LNCaP clone FGC (cell line): ENCODE data around the gene MNS1.

ENCODE experiments used
- DNase-seq: peaks from one replicate; pipeline ENCODE4 v3.0.0-alpha.2; 2011; ENCODE audit warnings: low read depth
- H3K4me3 ChIP-seq: 2 replicates; pipeline ENCODE4 v1.5.1; 2011; ENCODE audit warnings: mild to moderate bottlenecking, low read depth, low read length, control low read depth
- TF ChIP-seq, protein P1 (sequence below): IDR thresholded peaks from 2 replicates; pipeline ENCODE4 v1.5.1; 2012; ENCODE audit warnings: mild to moderate bottlenecking; ENCODE audit not compliant: control insufficient read depth, insufficient read depth; ENCODE audit errors: extremely low read depth

MNS1 gene

DNA sequence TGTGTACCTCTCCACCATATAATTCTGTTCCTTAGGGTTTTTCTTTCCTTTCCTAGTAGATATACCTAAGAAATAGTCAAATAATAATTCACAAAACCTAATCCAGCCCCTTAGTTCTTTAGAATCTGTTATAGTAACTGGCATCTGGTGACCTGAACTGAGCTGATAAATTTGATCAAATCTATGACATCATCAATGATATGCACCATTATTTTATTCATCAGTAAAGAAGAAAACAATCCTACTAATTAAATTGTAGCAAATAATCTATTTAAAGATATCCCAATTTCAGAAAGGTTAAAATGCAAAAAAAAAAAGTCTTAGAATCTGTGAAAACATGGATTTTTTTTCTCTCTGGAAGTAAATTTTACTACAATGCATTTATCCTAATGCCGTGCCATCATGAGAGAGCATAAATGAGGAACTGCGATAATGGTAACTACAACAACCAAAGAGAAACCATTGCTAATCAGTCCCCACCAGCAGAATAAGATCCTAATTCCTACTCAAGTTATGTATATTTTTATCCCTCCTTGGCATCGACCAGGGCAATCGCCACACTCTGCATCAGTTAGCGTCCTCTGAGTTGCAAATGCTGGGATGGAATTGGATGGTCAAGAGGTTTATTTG is 6.6 kb upstream of the MNS1 start:
- DNase-seq, result no peak
- H3K4me3 ChIP-seq, result no peak overlapping the region
- TF ChIP-seq, protein P1, sequence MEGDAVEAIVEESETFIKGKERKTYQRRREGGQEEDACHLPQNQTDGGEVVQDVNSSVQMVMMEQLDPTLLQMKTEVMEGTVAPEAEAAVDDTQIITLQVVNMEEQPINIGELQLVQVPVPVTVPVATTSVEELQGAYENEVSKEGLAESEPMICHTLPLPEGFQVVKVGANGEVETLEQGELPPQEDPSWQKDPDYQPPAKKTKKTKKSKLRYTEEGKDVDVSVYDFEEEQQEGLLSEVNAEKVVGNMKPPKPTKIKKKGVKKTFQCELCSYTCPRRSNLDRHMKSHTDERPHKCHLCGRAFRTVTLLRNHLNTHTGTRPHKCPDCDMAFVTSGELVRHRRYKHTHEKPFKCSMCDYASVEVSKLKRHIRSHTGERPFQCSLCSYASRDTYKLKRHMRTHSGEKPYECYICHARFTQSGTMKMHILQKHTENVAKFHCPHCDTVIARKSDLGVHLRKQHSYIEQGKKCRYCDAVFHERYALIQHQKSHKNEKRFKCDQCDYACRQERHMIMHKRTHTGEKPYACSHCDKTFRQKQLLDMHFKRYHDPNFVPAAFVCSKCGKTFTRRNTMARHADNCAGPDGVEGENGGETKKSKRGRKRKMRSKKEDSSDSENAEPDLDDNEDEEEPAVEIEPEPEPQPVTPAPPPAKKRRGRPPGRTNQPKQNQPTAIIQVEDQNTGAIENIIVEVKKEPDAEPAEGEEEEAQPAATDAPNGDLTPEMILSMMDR, result no peak

DNA sequence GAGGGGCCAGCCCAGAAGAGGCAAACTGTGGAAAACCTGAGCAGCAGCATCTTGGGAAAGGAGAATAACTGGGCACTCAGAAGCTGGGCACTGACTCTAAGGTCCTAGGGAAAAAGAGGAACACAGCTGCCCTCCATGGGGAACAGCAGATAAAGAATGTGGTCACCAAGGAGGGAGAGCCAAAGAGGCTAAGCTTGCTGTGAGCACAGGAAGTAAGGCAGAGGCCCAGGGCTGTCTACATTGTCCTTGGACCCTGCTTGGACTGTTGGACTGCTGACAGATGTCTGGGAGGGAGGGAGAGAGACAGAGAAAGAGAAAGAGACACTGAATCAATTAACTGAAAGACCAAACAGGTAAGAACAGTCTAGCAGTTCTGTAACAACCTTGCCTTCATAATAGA is 4.5 kb upstream of the MNS1 start:
- H3K4me3 ChIP-seq, result no peak overlapping the region
- TF ChIP-seq, protein P1, result no peak
- DNase-seq, result no peak

DNA sequence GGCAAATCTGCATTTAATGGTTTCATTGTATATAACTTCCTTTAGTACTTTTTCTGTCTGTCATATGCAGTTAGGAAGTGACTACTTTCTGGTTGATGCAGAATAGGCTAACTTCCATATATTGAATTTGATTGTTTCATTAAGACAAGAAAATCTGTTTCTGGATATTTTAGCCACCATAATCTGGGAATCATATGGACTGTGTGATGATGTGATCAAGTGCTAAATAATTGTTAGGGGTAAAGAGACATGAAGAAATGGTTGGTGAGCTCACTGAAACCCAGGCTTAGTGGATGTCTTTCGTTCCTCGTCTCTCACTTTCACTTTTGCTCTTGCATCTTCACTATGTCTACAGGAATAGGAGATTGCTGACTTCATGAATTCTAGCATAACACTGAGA is 3.5 kb upstream of the MNS1 start:
- no peak for DNase-seq
- TF ChIP-seq, protein P1, result no peak
- H3K4me3 ChIP-seq, result peak overlapping the region; percentile 19; the same call in 1 of the 2 replicates

DNA sequence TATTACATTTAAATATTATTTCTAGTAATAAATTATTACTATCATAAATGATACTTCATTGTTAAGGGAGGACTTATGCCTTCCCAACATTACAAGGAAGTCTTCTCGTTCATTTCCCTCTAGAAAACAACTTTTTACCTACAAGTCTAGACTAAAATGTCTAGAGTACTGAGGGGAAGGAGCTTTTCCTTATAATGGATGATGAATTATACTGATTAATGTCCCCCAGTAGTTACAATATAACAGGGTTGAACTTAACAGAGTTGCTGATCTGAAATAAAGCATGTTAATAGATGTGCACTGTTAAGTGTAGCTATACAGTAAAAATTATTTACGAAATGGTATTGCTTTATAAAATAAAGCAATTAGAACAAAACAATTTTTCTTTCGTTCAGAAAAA is 2.7 kb upstream of the MNS1 start:
- TF ChIP-seq, protein P1, result no peak
- no peak for DNase-seq
- no peak overlapping the region for H3K4me3 ChIP-seq

DNA sequence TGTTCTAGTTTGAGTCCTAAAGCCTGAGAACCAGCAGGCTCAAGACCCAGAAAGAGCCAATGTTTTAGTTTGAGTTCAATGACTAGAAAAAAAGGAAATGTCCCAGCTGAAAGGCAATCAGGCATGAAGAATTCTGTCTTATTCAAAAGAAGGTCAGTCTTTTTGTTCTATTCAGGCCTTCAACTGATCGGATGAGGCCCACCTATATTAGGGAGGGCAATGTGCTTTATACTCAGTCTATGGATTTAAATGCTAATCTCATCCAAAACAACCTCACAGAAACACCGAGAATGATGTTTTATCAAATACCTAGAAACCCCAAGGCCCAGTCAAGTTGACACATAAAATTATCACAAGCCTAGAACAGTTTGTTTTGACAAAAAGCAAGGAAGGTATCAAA is 4.0 kb downstream of the MNS1 start:
- TF ChIP-seq, protein P1, result no peak
- H3K4me3 ChIP-seq, result no peak overlapping the region
- DNase-seq, result no peak

DNA sequence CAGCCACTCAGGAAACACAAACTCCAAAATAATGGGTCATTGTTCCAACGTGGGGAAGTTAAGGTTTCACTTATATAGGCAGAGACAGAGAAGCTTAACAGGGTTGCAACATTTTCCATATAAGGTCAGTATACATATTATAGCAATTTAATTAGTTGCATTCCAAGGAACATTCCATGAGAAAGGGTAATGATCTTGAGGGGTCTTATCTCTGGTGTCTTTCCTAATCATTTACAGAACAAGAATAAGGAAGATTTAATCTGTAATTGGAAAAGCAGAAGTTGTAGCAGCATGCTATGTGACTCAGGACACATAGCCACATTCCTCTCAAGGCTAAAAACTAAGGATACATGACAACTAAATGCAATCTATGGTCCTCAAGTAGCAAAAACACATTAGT is 4.9 kb downstream of the MNS1 start:
- DNase-seq, result no peak
- TF ChIP-seq, protein P1, result no peak
- H3K4me3 ChIP-seq, result no peak overlapping the region

DNA sequence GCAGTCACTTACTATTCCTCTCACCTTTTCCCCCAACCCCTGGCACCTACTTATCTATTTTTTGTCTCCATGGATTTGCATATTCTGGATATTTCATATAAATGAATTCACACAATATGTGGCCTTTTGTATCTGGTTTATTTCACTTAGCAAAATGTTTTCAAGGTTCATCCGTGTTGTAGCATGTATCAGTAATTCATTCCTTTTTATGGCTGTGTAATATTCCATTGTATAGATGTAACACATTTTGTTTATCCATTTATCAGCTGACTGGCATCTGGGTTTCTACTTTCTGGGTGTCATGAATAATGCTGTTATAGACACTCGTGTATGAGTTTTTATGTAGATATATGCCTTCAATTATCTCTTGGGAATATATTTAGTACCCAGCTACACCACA is 5.8 kb downstream of the MNS1 start:
- no peak overlapping the region for H3K4me3 ChIP-seq
- TF ChIP-seq, protein P1, result no peak
- DNase-seq, result no peak
